NCI-H1694 treated with DMSO at 0.1 percent for 48 hours (cell line): ENCODE results near the gene SIPA1L3.
"Not testable (repeated sequence)": the region's sequence is repeated elsewhere in the genome, so short reads cannot be mapped to it uniquely, and the experiment has no call there.

Experiments used
- DNase-seq: peaks from one replicate; lab custom pipeline; 2025; lab: John Stamatoyannopoulos, UW

Gene SIPA1L3

DNA sequence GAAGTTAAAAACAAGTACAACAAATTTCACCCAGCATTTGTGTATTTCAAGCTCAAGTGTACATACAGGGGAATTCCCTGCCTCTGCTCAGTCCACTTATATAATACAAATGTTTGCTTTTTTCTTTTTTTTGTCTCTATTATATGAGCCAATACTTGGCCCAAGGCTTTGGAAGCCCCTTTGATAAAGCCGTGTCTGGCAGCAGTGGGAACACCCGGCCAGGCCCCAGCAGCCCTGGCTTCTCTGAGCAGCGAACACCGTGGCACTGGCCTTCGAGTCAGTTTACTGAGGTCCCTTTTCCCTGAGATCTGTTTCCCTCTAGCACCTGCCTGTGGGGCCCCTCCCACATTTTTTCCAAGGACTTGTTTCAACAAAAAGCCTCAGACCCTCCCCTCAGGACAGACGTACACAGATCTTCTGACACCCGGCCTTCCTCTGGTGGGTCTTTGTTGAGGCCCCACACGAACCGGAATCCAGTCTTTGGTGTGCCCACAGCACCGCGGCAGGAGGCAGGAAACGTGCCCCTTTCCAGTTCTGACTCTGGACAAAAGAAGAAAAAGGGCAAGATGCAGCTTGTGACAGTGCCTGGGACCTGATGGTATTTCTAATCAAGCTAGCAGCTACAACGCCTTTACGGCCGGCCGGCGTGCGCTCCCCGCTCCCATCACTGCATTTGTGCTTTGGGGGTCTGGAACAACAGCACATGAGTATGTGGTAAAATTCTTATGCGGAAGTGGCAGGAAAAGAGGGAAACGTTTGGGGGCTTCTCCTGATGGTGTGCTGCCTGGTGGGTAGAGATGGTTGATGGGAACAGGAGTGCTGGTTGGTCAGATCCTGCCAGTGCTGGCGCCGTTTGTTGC lies 13.8 kb downstream of the SIPA1L3 start:
- no peak for DNase-seq

DNA sequence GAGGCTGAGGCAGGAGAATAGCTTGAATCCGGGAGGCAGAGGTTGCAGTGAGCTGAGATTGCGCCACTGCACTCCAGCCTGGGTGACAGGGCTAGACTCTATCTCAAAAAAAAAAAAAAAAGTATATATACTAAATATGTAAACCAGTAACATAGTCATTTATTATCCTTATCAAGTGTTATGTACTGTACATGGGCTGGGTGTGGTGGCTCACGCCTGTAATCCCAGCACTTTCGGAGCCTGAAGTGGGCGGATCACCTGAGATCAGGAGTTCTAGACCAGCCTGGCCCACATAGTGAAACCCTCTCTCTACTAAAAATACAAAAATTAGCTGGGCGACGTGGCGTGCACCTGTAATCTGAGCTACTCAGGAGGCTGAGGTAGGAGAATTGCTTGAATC lies 17.6 kb downstream of the SIPA1L3 start:
- DNase-seq, result not testable (repeated sequence)

DNA sequence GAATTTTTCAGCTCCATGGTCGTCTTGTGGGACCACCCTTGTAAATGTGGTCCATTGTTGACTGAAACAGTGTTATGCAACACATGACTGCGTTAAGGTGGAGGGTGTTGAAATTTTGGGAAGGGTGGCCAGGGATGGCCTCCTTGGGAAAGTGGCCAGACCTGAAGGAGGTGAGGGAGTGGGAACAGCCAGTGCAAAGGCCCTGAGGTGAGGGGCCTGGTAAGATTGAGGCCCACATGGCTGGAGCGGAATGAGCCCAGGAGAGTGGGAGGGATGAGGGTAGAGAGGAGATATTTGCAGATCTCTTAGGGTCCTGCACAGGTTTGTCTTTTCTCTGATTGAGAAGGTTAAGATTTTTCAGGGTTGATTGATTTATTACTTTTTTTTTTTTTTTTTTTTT lies 18.2 kb downstream of the SIPA1L3 start:
- no peak for DNase-seq

DNA sequence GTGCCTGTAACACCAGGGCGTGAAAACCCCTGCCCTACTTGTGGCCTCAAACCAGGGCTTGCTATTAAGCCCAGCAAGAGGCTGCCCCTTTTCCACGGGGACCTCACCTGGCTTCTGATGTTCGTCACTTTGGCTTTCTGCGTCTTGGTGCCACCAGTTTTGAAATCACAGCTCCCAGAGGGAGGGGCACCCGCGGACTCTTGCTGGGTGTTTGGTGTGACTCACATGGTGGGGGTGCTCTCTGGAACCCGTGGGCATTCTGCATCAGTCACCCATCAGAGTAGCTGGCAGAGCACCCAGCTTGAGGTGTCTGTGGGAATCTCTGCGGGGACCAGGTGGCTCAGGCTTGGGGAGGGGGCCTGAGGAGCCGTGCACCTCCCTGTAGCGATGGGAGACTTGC lies 19.2 kb downstream of the SIPA1L3 start:
- no peak for DNase-seq

DNA sequence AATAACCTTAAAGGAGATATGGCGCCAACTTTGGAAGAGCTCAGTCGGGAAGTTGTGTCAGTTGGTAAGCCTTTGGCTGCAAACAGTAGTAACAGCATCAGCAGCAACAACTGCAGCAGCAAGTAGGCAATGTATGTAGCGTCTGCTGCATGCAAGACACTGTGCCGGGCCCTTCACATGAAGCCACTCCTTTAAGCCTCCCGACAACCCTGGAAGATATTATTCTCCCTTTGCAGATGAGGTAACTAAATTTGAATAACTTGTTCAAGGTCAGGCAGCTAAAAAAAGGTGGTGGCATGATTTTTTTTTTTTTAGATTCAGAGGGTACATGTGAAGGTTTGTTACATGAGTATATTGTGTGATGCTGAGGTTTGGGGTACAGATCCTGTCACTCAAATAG lies 19.7 kb downstream of the SIPA1L3 start:
- no peak for DNase-seq

DNA sequence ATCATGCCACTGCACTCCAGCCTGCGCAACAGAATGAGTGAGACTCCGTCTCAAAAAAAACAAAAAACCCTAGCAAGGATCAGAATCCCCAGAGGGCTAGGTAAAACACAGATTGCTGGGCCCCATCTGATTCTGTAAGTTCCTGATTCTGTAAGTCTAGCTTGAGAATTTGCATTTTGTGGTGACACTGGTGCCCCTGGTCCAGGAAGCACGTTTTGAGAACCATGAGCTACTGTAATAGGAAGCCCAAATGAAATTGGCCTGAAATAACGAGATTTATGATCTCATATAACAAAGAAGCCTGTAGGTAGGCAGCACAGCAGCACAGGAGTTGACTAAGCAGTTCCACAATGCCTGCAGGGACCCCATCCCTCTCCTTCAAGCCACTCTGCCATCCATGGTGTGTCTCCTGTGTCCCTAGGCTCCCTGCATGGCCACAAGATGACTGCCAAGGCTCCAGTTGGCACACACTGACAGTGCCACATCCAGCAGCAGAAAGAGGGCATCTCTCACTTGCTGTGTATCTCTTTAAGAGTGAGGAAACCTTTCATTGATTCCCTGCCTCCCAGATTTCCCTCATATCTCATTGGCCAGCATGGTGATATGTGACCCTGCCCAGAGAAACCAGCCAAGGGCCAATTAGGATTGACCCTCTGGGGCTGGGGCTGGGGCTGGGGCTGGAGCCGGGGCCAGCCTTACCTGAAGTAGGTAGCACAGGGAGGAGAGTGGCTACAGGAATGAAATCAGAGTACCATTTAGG lies 21.7 kb downstream of the SIPA1L3 start:
- no peak for DNase-seq

DNA sequence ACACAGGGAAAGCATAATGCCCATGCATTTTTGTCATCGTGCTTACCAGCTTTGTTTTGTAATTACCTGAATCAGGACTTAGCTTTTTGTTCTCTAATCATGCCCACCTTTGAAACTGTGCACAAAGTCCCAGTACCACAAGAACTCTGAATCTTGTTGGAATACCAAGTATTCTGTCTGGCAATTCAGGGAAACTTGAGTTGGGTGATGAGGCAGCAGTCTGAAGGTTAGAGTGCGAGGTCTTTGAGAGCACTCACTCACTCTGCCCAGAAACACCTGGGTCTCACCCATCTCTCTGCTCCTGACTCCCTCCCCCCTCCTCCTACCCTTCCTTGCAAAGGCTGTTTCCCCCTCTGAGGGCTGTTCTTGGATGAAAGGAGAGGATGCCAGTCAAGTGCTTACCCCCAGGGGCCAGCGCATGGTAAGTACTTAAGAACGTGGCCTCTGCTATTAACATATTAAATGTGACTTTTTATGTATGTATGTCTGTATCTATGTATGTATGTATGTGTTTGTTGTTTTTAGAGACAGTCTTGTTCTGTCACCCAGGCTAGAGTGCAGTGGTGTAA lies 22.4 kb downstream of the SIPA1L3 start:
- DNase-seq, result no peak

DNA sequence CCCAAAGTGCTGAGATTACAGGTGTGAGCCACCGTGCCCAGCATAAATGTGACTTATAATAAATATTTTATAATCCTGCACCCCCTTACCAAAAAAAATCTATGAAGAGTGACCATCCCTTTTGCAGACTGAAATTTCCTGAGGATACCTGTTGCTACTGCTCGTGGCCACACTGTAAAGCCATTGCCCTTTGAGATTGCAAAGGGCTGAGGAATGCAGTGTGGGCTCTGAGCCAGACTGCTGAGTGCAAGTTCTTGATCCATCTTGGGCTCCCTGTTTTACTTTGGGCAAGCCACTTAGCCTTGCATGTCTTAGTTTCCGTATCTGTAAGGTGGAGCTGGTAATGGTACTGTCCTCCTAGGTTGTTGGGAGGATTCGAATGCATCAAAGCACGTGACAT lies 23.4 kb downstream of the SIPA1L3 start:
- no peak for DNase-seq

DNA sequence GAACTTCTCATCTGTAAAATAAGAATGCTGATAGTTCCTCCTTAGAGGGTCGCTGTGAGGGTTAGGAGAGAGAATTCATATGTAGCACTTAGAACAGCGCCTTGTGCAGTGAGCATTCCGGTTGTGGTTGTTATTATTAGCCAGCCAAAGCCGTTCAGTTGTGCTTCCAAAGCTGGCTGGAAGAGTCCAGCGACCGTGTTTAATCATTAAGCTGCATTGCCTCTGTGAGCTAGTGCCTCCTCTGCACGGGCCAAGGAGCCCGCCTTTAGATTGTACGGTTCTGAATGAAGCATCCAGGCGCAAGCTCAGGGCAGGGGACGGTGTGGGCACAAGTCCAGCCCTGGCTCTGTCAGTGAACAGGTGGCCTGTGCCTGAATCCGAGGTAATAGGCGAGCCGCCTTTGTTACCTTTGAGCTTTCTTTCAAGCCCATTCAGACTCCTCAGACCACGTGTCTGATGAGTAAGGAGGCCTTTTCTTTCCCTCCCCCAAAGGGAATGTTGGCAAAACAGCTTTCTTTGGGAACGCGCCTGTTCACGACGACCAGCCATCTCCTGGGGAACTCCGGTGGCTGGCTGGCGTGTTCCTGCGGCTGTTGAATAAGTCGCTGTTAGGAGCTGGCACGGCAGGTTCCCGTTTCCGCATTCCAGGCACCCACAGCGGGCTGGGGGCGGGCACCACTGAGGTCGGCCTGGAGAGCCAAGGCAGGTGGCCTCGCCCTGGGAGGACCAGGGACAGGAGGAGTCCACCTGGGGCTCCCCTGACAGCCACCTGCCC lies 25.1 kb downstream of the SIPA1L3 start:
- DNase-seq, result peak; percentile 60

DNA sequence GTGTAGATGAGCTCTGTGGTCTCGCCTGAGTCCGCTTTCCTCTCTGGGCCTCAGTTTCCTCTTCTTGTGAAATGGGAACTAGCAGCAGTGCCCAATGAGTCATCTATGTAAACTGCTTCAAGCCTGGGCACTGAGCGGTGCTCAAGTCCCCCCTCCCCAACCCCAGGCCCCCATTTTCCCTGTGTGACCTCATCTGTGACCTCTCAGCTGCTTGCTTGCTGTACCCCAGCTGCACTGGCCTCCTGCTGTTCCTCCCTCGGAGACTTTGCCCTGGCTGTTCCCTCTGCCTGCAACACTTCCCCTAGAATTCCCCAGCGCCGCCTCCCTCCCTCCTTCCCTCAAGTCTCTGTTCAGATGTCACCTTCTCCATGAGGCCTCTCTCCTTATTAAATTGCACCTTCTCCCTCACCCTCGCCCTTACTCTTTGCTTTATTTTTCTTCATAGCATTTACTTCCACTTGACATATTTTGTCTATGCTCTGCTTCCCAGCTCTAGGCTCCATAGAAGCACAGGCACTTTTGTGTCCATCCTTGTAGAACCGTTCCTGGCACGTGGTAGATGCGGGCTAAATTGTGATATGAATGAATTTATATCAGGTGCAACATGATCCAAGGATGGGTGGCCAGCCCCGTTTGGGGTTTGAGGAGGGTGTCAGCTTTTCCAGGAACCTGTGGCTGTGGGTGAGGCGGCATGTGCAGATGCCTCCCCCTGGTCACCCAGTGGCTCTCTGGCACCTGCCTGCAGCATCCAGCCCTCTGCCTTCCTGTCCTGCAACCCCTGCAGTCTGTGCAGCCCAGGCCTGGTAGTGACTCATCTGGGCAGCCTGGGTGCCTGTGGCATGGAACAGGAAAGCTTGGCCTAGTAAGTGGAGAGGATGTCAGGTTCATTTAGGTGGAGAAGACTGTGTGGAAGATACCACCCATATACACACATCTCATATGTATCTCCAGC lies 26.3 kb downstream of the SIPA1L3 start:
- DNase-seq, result no peak

DNA sequence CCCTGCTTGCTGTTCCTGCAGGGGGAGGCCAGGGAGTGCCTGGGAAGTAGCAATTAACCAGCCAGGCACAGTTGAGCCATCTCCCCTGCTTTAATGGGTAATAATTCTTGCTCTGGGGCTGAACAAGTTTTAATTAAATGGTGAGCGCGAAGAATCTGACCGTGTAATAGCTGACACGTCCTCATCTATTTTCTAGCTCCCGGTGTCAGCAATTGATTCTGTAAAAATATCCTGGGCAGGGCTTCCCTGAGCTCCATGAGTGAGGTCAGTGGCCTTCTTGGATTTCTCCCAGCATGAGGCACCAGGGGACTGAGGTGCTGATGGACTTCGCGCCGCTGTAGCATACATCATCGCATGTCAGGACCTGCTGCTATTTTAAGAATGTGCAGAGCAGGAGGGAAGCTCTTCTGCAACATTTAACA lies 26.9 kb downstream of the SIPA1L3 start:
- peak; percentile 38 for DNase-seq

DNA sequence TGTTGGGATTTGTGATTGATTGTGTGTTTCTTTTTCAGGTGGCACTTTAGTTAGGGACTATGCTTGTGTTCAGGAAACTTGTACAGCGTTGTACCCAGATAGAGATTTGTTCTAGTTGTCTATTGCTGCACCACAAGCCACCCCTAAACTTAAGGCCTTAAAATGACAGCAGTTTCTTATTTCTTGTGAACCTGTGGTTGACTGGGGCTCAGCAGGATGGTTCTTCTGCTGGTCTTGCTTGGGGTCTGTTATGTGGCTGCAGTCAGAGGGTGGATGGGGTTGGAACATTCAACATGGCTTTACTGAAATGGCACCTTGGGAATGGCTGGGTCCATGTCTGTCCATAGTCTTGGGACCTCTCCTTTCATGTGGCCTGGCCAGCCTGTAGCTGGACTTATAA lies 28.3 kb downstream of the SIPA1L3 start:
- no peak for DNase-seq

DNA sequence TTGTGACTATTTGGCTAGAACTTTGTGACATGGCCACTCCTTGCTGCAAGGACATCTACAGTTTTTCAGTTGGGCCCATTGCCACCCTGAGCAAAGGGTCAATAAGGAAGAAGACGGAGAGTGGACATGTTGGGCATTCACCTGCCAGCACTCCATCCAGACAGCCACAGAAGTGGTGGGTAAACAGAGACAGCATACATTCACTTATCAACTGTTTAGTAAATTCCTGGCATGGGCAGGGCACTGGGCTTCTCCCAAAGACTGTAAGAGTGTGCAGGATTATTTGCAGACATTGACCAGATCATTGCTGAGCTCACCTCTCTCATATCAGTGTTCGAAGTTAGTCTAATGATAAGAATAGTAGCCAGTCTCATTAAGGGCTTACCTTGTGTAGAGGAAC lies 29.2 kb downstream of the SIPA1L3 start:
- no peak for DNase-seq

DNA sequence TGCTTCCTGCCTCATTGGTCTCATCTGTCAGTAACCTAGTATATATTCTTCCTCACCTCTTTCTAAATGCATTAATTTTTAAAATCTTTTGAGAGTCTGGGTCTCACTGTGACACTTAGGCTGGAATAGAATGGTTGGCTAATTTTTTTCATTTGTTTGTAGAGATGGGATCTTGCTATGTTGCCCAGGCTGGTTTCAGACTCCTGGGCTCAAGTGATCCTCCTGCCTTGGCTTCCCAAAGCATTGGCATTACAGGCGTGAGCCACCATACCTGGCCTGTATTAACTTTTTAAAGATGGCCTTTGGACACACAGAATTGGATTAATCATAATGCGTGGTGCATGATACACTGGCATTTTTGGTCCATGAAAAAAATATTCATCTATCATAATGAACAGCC lies 29.9 kb downstream of the SIPA1L3 start:
- no peak for DNase-seq

DNA sequence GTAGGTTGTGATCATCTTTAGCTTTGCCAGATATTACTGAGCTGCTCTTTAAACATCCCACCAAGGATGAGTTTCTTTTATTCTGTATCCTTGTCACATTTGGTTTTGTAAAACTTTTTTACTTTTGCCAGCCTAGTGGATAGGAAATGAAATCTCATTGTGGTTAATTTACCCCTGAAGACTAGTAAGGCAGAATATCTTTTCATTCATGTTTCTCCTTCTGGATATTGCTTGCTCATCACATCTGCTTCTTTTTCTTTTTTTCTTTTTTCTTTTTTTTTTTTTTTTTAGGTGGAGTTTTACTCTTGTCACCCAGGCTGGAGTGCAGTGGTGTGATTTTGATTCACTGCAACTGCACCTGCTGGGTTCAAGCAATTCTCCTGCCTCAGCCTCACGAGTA lies 31.3 kb downstream of the SIPA1L3 start:
- DNase-seq, result no peak

DNA sequence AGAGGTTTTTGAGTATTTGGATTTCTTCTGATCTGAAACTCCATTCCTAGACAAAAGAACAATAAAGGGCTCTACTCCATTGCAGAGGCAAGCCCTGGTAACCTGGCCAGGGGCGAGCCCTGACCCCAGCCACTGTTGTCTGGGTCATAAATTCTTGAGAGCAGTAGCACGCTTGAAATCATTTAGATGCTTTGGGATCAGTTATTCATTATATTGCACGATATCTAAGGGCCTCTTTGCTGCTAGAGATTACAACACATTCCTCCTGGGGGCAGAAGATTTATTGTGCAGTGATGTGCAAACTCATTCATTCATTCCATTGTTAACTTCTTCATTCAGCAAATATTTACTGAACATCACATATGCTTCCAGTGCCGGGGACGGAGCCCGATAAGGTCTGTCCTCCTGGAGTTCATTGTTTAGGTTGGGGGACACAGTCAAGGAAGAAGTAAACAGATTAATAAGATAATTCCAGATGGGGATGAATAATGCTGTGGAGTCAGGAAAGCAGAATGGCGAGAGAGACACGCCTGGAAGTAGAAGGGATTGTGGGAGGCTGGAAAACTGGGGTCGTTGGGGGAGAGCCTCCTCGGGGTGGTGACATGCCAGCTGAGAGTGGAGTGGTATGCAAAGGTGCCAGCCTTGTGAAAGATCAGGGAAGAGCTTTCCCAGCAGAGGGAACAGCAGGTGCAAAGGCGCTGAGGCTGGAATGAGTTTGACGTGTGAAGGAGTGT lies 34.9 kb downstream of the SIPA1L3 start:
- no peak for DNase-seq

DNA sequence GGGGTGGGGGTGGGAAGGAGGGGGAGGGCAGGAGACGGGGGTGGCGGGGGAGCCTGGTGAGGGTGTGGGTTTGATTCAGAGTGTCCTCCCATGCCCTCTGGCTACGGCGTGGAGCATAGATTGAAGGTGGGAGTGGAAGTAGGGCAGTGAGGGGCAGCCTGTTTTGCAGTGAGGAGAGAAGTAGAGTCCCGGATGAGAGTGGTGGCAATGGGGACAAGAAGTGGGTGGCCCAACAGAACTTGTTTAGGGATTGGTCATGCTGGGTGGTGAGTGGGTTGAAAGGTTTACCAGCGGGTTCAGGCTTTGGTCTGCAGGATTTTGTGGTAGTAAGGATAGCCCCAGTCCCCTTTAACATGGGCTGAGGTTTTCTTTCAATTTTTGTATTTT lies 35.5 kb downstream of the SIPA1L3 start:
- no peak for DNase-seq

DNA sequence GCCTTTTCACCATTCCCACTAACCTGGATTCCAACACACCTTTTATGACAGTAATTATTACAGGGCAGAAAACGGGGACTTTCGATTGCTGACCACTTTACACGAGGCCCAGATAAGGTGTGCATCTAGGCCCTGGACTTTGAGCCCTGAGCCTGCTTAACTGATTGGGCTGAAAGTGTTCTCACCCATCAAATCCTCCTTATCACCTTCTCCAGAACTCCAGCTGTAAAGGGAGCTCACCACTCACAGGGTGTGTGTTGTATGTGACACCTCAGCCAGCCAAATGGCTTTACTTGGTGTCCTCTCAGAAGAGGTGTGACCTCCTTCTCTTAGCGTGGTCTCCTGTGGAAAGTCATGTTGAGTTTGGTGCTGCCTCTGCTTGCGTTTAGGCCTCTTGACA lies 36.5 kb downstream of the SIPA1L3 start:
- DNase-seq, result no peak

DNA sequence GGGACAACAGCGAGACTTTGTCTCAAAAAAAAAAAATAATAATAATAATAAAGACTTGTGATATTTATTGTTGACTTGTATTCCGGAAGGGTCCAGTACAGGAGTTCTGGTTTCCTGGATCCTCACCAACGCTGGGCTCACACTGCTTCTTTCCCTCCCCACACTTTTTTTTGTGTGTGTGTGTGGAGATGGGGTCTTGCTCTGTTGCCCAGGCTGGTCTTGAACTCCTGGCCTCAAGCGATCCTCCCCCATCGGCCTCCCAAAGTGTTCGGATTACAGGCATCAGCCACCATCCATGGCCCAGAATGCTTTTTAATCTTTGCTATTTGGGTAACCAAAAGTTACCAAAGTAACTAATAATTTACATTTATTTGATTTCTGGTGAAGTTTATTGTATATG lies 39.1 kb downstream of the SIPA1L3 start:
- no peak for DNase-seq

DNA sequence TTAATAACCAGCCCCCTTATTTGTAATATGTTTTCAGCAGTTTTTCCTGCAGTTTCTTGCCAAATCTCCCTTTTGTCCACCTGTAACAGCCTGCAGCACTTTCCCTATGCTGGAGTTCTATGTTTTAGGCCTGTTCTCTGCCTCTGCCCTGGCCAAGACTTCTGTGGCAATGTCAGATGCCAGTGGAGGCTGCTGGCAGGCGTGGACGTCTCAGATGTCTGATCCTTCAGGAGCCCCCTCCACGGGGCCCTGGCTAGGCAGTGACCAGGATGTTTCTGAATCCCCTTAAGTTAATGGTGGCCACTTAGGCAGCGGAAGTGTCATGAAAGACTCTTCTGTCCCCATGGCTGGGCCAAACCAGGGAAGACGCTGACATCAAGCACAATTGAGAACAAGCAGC lies 40.8 kb downstream of the SIPA1L3 start:
- DNase-seq, result no peak

DNA sequence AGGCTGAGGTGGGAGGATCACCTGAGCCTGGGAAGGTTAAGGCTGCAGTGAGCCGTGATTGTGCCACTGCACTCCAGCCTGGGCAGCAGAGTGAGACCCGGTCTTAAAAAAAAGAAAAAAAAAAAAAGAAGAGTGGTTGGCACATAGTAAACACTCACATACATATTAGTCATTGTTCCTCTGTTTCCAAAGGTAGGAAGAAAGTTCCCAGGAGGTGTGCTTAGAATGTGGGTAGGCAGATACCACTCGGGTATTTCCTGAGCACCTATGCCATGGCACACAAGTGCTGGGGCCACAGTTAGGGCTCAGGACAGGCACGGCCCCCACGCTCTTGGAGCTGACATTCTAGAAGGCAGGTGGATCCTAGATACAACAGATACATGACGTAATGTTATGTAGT lies 41.4 kb downstream of the SIPA1L3 start:
- no peak for DNase-seq
